HG03521 (cell line): ENCODE measurements around the gene SYNM.
"Not testable (repeated sequence)": the region's sequence is repeated elsewhere in the genome, so short reads cannot be mapped to it uniquely, and the experiment has no call there.

Source experiments
- ATAC-seq: cut with Tn5 transposase; IDR thresholded peaks from one replicate; pipeline ENCODE4 v1.9.1; 2021; ENCODE audit warnings: mild to moderate bottlenecking, moderate library complexity; ENCODE audit not compliant: unreplicated experiment

SYNM gene

DNA sequence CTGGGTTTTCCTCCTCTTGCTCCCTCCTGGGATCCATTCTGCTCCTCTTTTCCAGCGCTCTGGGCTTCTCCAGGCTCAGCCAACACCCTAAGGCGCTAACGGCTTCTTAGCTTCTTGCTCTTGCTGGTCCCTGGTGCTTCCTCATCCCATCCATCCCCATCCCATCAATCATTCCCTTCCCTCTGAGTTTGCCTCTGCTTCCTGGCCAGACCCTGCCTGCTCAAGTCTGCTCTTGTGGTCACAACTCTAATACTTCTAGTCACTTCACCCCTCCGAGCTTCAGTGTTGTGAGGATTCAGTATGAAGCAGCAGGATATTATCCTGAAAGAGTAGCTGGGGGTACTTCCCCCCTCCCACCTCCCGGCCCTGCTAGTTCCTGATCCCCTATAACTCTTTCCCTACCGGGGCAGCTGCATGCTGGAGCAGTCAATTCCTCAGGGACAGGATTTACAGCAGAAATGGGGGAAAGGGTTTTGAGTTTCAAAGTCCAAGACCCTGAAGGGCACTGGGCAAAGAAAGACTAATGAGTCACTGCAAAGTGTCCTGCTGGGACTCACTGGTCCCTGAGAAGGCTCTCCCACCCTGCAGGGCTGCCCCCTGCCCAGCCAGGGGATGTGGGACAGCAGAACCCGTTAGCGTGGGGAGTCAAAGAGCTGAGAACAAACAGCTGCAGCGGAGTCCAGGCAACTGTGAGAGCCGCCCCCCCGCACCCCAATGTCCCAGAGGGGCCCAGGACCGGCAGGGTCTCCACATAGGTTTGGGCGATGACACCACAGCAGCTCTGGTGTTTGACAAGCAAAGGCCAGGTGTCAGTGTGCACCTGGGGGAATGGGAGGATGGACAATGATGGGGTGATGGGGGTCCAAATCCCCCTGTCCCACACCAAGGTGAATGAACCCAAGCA, 2.3 kb upstream of the SYNM start:
- ATAC-seq: no peak

DNA sequence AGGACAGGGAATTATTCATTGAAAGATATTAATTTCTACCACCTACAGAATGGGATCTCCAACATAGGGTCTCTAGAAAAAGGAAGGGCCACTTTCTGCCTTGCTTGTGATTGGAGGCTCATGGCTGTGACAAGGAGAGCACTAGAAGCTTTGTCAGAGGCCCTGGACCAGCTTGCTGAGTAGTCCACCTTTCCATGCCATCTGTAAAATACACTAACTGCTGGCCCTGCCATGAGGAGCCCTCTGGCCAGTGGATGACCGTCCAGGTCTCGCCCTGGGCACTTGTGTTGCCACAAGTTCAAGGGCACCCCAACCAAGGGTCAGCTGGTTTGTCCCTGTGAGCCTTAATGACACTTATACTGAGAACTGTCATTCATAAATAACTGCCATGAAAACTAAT, 1.6 kb upstream of the SYNM start:
- ATAC-seq: no peak

- peak; percentile 33 for ATAC-seq
Observed at GRCh38 chr15:99105514-99106341, 848 bp downstream of the SYNM start.

DNA sequence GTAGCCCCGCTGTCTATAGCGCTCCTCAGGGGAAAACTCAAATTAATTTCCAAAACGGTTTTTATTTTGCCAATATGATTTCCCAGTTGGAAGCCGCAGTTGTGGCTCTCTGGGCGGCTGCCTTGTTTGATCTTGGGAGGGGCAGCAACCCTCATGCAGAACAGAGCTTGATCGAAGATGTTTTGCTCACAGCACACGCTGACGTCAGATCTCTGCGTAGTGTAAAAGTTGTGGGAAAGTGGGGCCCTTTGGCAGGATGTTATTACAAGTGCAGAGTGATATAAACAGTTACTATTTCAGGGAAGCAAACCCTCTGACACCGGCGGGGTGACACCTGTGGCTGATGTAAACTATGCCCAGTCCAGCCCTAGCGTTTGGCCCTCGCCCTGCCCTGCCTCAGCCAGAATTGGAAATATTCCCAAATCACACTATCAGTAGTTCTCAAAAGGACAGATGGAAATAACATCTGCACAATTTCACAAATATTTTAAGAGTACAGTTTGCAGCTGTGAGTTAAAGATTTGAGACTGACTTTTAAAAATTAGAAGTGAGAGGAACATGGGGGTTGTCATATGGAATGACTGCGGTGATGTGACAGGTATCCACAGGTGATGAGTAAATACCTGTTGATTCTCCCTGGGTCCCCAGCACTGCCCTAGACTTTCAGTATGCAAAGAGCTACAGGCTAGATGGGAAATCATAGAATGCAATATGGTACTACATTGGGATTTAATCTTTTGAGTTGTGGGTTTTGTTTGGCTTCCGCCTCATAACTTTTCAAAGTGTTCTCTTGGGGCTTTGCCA, 1.7 kb downstream of the SYNM start:
- no peak for ATAC-seq

GRCh38 chr15:99108993-99109392, 4.1 kb downstream of the SYNM start:
- ATAC-seq: no peak

DNA sequence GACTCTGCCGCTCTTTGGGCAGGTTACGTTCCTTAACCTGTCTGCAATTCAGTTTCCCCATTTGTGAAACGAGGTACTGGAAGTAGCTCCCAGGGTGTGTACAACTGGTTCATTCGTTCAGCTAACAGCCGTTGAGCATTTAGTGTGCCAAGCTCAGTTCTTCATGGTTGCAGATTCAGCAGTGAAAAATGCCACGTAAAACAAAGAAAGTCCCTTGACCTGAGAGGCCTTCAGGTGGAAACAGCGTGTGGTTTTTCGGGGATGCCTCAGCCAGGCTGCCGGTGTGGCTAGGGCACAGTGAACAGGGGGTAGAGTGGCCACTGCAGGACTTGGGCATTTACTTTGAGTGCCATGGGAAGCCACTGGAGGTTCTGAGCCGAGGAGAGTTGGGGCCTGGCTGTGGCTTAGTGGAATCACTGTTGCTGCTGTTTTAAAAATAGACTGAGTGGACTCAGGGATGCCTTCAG, 4.7 kb downstream of the SYNM start:
- no peak for ATAC-seq

DNA sequence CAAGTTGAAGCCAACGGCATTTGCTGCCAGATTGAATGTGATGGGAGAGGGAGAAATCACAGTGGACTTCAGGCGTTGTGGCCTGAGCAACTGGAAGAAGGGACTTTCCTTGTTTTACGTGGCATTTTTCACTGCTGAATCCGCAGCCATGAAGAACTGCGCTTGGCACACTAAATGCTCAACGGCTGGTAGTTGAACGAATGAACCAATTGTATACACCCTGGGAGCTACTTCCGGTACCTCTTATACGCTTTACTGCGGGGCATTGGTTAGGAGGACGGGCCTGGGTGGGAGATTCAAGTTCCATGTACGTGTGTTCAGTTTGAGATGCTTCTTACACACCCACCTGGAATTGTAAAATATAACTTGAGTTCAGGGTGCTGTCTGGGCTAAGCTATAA, 5.2 kb downstream of the SYNM start:
- ATAC-seq: no peak

DNA sequence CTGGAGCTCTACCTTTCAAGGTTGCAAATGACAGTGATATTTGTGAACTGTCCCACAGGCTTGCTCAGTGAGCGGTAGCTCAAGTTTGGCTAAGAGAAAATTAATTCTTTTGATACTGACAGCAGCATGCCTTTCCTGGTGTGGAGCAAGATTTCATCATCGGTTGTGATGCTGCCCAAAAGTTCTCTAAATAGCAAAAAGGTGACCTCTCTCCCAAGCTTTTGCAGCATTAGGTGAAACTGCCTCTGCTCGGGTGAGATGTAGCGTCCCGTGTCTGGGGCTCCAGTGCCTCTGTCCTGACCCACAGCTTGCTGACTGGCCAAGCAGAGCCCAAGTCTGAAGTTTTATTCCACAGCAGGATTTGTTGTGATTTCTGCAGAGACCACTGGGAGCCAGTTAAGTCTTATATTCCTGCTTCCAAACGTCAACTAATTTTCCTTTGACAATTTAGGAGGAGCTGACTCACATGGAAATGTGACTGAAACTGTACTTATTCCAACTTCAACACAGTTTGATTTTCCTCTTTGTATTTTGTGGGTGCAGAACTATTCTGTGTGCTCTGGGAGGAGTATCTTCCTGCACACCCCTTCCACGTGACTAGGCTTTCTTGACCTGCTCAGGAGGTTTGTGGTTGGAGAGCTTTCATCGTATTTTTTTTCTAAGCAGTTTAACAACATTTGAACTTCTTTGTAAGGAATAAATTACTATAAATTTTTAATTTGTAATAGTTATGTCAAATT, 5.9 kb downstream of the SYNM start:
- no peak for ATAC-seq

DNA sequence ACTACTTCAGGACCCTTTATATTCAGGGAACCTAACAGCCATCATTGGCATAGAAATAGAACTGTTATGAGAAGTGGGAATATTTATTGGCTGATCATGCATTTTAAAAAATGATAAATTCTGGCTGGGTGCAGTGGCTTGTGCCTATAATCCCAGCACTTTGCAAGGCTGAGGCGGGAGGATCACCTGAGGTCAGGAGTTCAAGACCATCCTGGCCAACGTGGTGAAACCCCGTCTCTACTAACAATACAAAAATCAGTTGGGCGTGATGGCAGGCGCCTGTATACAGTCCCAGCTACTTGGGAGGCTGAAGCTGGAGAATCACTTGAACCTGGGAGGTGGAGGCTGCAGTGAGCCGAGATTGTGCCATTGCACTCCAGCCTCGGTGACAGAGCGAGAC, 6.8 kb downstream of the SYNM start:
- not testable (repeated sequence) for ATAC-seq

DNA sequence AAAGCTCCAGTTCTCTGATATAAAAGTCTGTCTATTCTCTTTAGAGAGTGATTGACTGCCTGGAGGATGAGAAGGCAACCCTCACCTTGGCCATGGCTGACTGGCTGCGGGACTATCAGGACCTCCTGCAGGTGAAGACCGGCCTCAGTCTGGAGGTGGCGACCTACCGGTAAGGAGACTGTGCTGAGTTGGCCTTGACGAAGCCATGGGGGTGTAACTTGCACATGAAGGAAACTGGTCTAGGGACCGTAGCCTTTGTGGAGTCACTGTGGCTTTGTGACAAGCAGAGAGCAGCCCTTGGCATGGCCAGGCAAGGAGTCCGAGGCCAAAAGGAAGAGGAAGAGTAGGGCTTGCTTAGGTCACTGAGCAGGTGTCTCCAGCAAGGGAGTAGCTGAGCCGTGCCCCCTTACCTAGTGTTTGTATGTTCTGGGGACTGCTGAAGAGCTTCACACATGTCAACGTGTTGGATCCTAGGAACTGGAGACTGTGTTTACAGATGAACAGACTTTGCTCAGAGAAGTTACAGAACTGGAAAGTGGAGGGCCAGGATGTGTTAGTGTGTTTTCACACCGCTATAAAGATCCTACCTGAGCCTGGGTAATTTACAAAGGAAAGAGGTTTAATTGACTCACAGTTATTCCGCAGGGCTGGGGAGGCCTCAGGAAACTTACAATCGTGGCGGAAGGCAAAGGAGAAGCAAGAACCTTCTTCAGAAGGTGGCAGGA, 8.8 kb downstream of the SYNM start:
- no peak for ATAC-seq

DNA sequence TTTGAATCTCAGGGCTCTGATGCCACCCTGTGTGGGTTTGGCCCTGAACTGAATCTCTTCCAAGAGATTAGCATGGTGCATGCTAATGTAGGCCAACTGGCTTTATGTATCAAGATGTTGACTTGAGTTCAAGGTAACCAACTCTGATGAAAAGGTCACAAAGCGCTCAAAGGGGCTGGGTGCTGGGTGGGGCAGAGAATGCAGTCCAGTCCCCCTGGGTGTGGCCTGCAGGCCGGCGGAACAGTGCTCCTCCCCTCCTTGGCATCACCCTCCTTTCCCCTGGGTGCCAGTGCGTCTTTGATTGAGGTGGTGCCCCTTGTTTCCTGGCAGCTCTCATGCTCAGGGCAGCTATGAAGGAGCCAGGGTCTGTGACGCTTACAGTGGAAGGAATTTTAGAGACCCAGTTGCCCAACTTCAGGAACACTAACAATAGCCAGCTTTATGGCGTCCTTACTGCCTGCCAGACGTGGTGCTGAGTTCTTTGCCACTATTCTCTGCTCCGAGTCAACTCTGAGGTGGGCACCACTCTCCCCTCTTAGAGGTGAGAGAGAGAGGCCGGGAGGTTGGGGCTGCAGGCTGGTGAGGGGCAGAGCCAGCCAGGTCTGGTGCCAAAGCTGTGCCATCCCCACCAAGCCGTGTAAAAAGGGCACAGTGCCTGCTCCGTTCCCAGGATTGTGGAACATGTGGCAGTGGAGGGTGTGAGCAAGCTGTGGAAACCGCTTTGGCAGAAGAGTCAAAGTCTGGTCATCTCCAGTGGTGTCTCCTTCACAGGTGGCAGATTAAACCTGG, 9.8 kb downstream of the SYNM start:
- ATAC-seq: no peak

GRCh38 chr15:99115300-99116215, 10.7 kb downstream of the SYNM start:
- ATAC-seq: no peak

DNA sequence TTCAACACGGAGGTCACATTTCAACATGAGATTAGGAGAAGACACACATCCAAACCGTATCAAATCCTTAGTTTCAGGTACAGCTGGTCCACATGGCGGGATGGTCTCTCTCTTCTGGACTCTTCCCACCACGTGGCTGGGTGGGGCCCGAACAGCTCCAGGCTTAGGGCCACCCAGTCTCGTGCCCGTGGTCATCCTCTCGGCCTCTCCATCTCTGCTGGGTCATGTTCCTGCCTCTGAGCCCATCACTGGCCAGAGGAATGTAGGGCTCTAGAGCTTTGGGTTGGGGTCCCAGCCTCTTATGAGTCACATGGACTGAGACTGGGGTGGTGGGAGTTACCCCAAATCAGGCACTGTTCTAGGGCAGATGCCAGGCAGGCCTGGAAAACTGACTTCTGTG, 12.2 kb downstream of the SYNM start:
- ATAC-seq: no peak

- no peak for ATAC-seq
Observed at GRCh38 chr15:99117563-99118257, 12.8 kb downstream of the SYNM start.

DNA sequence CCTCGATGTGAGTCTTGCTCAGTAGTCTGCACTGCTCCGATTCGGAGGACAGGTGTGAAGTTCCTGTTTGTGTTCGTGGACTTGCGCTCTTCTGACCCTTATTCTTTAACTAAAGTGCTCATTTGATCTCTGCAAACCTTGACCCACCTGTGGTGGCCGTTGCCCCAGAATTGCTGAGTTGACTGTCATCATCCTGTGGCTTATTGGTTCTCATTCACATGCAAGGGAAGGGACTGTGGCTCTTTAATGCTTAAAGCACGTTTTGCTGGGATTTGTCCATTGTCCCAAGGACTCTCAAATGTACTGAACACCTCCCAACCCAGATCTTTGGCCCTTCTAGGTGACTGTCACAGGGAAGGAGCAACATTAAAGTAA, 13.4 kb downstream of the SYNM start:
- ATAC-seq: no peak

- no peak for ATAC-seq
Observed at GRCh38 chr15:99118801-99119546, 14.1 kb downstream of the SYNM start.
